GM12878 (cell line): Measurements from ENCODE around the gene CTSO. TPM values are rescaled to one million over a fixed set of nuclear protein-coding genes. Genes with fewer than 3 reads are reported as not detected.

Experiments used
- ATAC-seq: fragments of 200-7000 bp; cut with Tn5 transposase; 3 replicates; pipeline ENCODE4 v1.9.1; 2020; ENCODE audit warnings: mild to moderate bottlenecking, moderate library complexity
- BruUV-seq: library from RNA; stranded (reverse); fragments of 400-500 nt; replicated peaks from 2 replicates; lab custom pipeline; 2021; lab: Mats Ljungman, UMichigan
- CTCF ChIA-PET: fragments of 300-600 bp; sonication (Branson Sonifier 250); formaldehyde crosslinking; extraction: SDS; loops from one replicate; lab custom pipeline; 2021; ENCODE audit warnings: inconsistent platforms; lab: Yijun Ruan, JAX
- POLR2A ChIA-PET: fragments of 350-600 bp; formaldehyde crosslinking; extraction: SDS; loops from one replicate; lab custom pipeline; 2021; ENCODE audit warnings: inconsistent platforms; lab: Charles Lee
- RAD21 ChIA-PET: fragments of 300-600 bp; sonication (Branson Sonifier 250); formaldehyde crosslinking; loops from one replicate; lab custom pipeline; 2023; ENCODE audit warnings: antibody characterized with exemption; ENCODE audit not compliant: unreplicated experiment; lab: Charles Lee
- SMC1A ChIA-PET: fragments of 300-600 bp; sonication (Branson Sonifier 250); formaldehyde crosslinking; loops from one replicate; lab custom pipeline; 2023; ENCODE audit not compliant: unreplicated experiment, uncharacterized antibody; lab: Charles Lee
- DNase-seq: peaks from one replicate; pipeline ENCODE4 v3.0.0-alpha.2; 2011; ENCODE audit warnings: low read depth, low spot score
- FAIRE-seq: peaks from 3 replicates; lab custom pipeline; 2011; peaks lifted over from hg19 to GRCh38; lab: Jason Lieb, UNC
- H2AFZ ChIP-seq: 2 replicates; pipeline ENCODE4 v1.6.0; 2011; ENCODE audit warnings: low read depth, low read length, control low read depth; ENCODE audit not compliant: control insufficient read depth
- H3K27ac ChIP-seq: 2 replicates; pipeline ENCODE4 v1.5.1; 2011; ENCODE audit warnings: control low read depth; ENCODE audit not compliant: control insufficient read depth, insufficient read depth
- H3K27me3 ChIP-seq, 2 experiments: replicated peaks in 1 of 2; 2 replicates each; pipeline versions ENCODE4 v1.6.0 to v1.6.1; 2011; ENCODE audit warnings: low read length in 1 of 2; ENCODE audit not compliant: control insufficient read depth in 2 of 2, insufficient read depth in 2 of 2
- H3K36me3 ChIP-seq, 2 experiments: 2 replicates each; pipeline ENCODE4 v1.5.1; 2011; ENCODE audit warnings: low read length in 1 of 2; ENCODE audit not compliant: control insufficient read depth in 2 of 2, insufficient read depth in 2 of 2
- H3K4me1 ChIP-seq: 2 replicates; pipeline ENCODE4 v1.6.1; 2011; ENCODE audit warnings: mild to moderate bottlenecking, low read length, moderate library complexity, mixed read lengths; ENCODE audit not compliant: control insufficient read depth, insufficient read depth
- H3K4me2 ChIP-seq: 2 replicates; pipeline ENCODE4 v1.6.0; 2011; ENCODE audit warnings: control low read depth; ENCODE audit not compliant: control insufficient read depth, insufficient read depth
- H3K4me3 ChIP-seq: fragments of 200-600 bp; sonication (generic); 2 replicates; pipeline ENCODE4 v1.5.1; 2016
- H3K79me2 ChIP-seq: 2 replicates; pipeline ENCODE4 v1.6.0; 2011; ENCODE audit warnings: low read length; ENCODE audit not compliant: control insufficient read depth, insufficient read depth
- H3K9ac ChIP-seq: 2 replicates; pipeline ENCODE4 v1.8.0; 2011; ENCODE audit warnings: low read length, control low read depth, mixed read lengths; ENCODE audit not compliant: control insufficient read depth, insufficient read depth
- H3K9me3 ChIP-seq: replicated peaks from 3 replicates; pipeline ENCODE4 v1.5.1; 2011; ENCODE audit warnings: mild to moderate bottlenecking, low read length; ENCODE audit not compliant: control insufficient read depth, insufficient read depth
- H4K20me1 ChIP-seq: 2 replicates; pipeline ENCODE4 v1.6.0; 2011; ENCODE audit not compliant: control insufficient read depth, insufficient read depth
- ASH2L ChIP-seq: fragments of 300-600, 200-600 bp; sonication (generic); IDR thresholded peaks from 2 replicates; pipeline ENCODE4 v1.6.1; 2017; ENCODE audit warnings: low read depth, mild to moderate bottlenecking, borderline replicate concordance
- E2F8 ChIP-seq: fragments of 450-650 bp; IDR thresholded peaks from 2 replicates; pipeline ENCODE4 v1.6.1; 2018; ENCODE audit warnings: mild to moderate bottlenecking, low read depth, moderate library complexity; ENCODE audit not compliant: partially characterized antibody
- EP300 ChIP-seq, 2 experiments: fragments of 150-350 bp in 1 of 2; IDR thresholded peaks; 2 replicates each; pipeline ENCODE4 v1.6.1; 2011 to 2012; ENCODE audit warnings: low read depth in 2 of 2, low read length in 2 of 2, borderline replicate concordance in 1 of 2, improper control_type of control experiment in 1 of 2, inconsistent platforms in 1 of 2; ENCODE audit not compliant: control insufficient read depth in 1 of 2
- GATAD2B ChIP-seq: fragments of 450-650 bp; conservative IDR thresholded peaks from 2 replicates; pipeline ENCODE4 v1.6.1; 2017; ENCODE audit warnings: low read depth, mild to moderate bottlenecking, moderate library complexity
- MEF2A ChIP-seq: IDR thresholded peaks from 2 replicates; pipeline ENCODE4 v1.6.1; 2011; ENCODE audit warnings: low read depth, mild to moderate bottlenecking, low read length, moderate library complexity; ENCODE audit not compliant: insufficient read depth
- NR2F1 ChIP-seq: fragments of 450-650 bp; conservative IDR thresholded peaks from 2 replicates; pipeline ENCODE4 v1.6.1; 2017; ENCODE audit warnings: mild to moderate bottlenecking
- PAX8 ChIP-seq: fragments of 450-650 bp; IDR thresholded peaks from 2 replicates; pipeline ENCODE4 v1.6.1; 2017; ENCODE audit warnings: mild to moderate bottlenecking, moderate library complexity
- RCOR1 ChIP-seq: conservative IDR thresholded peaks from 2 replicates; pipeline ENCODE4 v1.6.1; 2012; ENCODE audit warnings: low read depth, low read length, improper control_type of control experiment
- RELA ChIP-seq: fragments of 450-650 bp; IDR thresholded peaks from 2 replicates; pipeline ENCODE4 v1.8.0; 2014; ENCODE audit warnings: borderline replicate concordance; ENCODE audit not compliant: partially characterized antibody
- SMARCA5 ChIP-seq: fragments of 450-650 bp; IDR thresholded peaks from 2 replicates; pipeline ENCODE4 v1.6.1; 2017; ENCODE audit warnings: mild to moderate bottlenecking
- ZBTB33 ChIP-seq: fragments of 450-650 bp; IDR thresholded peaks from 2 replicates; pipeline ENCODE4 v1.6.1; 2017; ENCODE audit warnings: mild to moderate bottlenecking
- ZBTB4 ChIP-seq: fragments of 450-650 bp; formaldehyde crosslinking; IDR thresholded peaks from 2 replicates; pipeline ENCODE4 v1.4.0; 2022; ENCODE audit warnings: mild to moderate bottlenecking, moderate library complexity
- ZZZ3 ChIP-seq: IDR thresholded peaks from 2 replicates; pipeline ENCODE4 v1.6.1; 2011; ENCODE audit warnings: low read depth; ENCODE audit not compliant: control insufficient read depth, insufficient read length
- WGBS: methylation state at CpG from one replicate; pipeline ENCODE4 v1.1.6; 2016; ENCODE audit warnings: low lambda C conversion rate; ENCODE audit not compliant: insufficient replicate concordance, insufficient coverage; ENCODE audit errors: missing lambda C conversion rate; 5-methylcytosine and 5-hydroxymethylcytosine counted together
- in situ Hi-C: fragments of 300-500 bp; cut with MboI; formaldehyde crosslinking; loops from 9 replicates; pipeline ENCODE4 v1.14.3; 2018; ENCODE audit warnings: mixed read lengths
- intact Hi-C: fragments of 100-400 bp; cut with micrococcal nuclease; formaldehyde crosslinking; loops from one replicate; pipeline ENCODE4 v1.14.2; 2022; ENCODE audit not compliant: unreplicated experiment
- polyA plus RNA-seq, 11 experiments: library from polyadenylated mRNA; depleted of rRNA in 4 of 11; unstranded in 6 of 11; stranded (reverse) in 5 of 11; fragments of >200 nt; fragmentation: Nextera tagmentation in 4 of 11; fragmentation: Illumina TruSeq in 1 of 11; extraction: Ambion mirVana in 4 of 11; extraction: Trizol in 1 of 11; gene quantifications; 1 replicate in 1 of 11; 2 replicates in 10 of 11; pipeline versions ENCODE4 v1.2.1 to v1.2.3, GENCODE V29; 2011 to 2016; ENCODE audit warnings: inconsistent platforms in 2 of 11, missing spikeins in 2 of 11, low read depth in 1 of 11
- total RNA-seq, 4 experiments: library from RNA; depleted of rRNA in 3 of 4; stranded (reverse); fragments of >200 nt in 3 of 4; fragmentation: Illumina TruSeq in 1 of 4; extraction: Trizol in 1 of 4; gene quantifications; 2 replicates each; pipeline versions ENCODE4 v1.2.1 to v1.2.3, GENCODE V29; 2013 to 2021

The CTSO gene
- total and polyA plus RNA-seq, 10 of the 15 experiments (the other 5 are each of a cell fraction or from before 2014, with no cell fraction given) = 3.9 to 9.7 (median 7.0) TPM

- TF ChIP-seq PAX8 (no peak), NR2F1 (peak; percentile 39), EP300 (IDR thresholded peaks at IDR 0.05; ENCODE audit: borderline replicate concordance in 1 of 2, control insufficient read depth in 1 of 2, low read depth in 2 of 2, low read length in 2 of 2) (no peak), RELA (no peak), ZZZ3 (no peak), ASH2L (no peak), E2F8 (no peak)
Measured at GRCh38 chr4:155908187-155909139, 45.2 kb downstream of the CTSO start (continued).

- ChIA-PET CTCF (interaction anchor here (0.6 to 1.4 kb wide), 2 partner anchors 46 to 65 kb away, joined by 3 to 8 read pairs; partner anchors contain the start of gene CTSO), SMC1A (interaction anchor here (0.6 to 2.0 kb wide), 7 partner anchors 14 to 1267 kb away, joined by 3 to 9 read pairs (median 4); partner anchors contain the start of gene CTSO), RAD21 (interaction anchor here (1.3 to 1.9 kb wide), 2 partner anchors 46 to 97 kb away, joined by 3 to 8 read pairs; partner anchors contain the start of gene CTSO), POLR2A (interaction anchor here (0.6 to 1.5 kb wide), 2 partner anchors 18 to 217 kb away, joined by 3 to 7 read pairs; no protein-coding TSS in a partner anchor)
- in situ Hi-C loops (no loop called here), intact Hi-C loops (no loop called here)
- FAIRE-seq = no peak
- DNase-seq = no peak
- no peak for ATAC-seq
- H4K20me1 ChIP-seq = no peaks in the 10 kb centered on the region
- no peaks in the 10 kb centered on the region for H3K27me3 ChIP-seq
- no peaks in the 10 kb centered on the region for H3K9me3 ChIP-seq
- WGBS = 50% methylated on average over 1 of the region's 1 CpG
- H3K4me2 ChIP-seq = no peak overlapping the region
- no peak overlapping the region for H3K4me3 ChIP-seq
- H3K27ac ChIP-seq = no peak overlapping the region
- no peaks in the 10 kb centered on the region for H3K36me3 ChIP-seq
- BruUV-seq = no TSS peak
- H2AFZ ChIP-seq = no peak overlapping the region
- H3K79me2 ChIP-seq = no peaks in the 10 kb centered on the region
- H3K9ac ChIP-seq = no peak overlapping the region
- peaks cover 3% of the 10 kb centered on the region; the same call in 1 of the 2 replicates for H3K4me1 ChIP-seq
- TF ChIP-seq GATAD2B = no peak
- TF ChIP-seq ZBTB33 = no peak
- no peak for TF ChIP-seq RCOR1
- TF ChIP-seq ZBTB4 (CRISPR knock-in tag) = no peak
- no peak for TF ChIP-seq MEF2A
- TF ChIP-seq SMARCA5 = no peak
Measured at GRCh38 chr4:155907556-155907955, 46.1 kb downstream of the CTSO start.
